Measurements from ENCODE around the gene IL18RAP.

IL18RAP gene

GRCh38 chr2:102399499-102400141 is 23.3 kb upstream of the IL18RAP start:
- TF ChIP-seq JUND (IDR thresholded peaks at IDR 0.05; ENCODE audit: low read depth), result no peak
- in situ Hi-C loops (cut with HindIII; ENCODE audit: low pct_unique_long_range_greater_than_20kb, low sequenced_read_pairs), result no loop called here
- no peak for DNase-seq (ENCODE audit: low read depth in 1 of 2, low spot score in 1 of 2)

- no peak for DNase-seq (ENCODE audit: low read depth in 1 of 2, low spot score in 1 of 2)
- in situ Hi-C loops (cut with HindIII; ENCODE audit: low pct_unique_long_range_greater_than_20kb, low sequenced_read_pairs), result no loop called here
- no peak for TF ChIP-seq JUND (IDR thresholded peaks at IDR 0.05; ENCODE audit: low read depth)
Measured at GRCh38 chr2:102401456-102401855, 21.5 kb upstream of the IL18RAP start.

GRCh38 chr2:102401865-102402264 is 21.1 kb upstream of the IL18RAP start:
- TF ChIP-seq JUND (IDR thresholded peaks at IDR 0.05; ENCODE audit: low read depth), result no peak
- DNase-seq (ENCODE audit: low read depth in 1 of 2, low spot score in 1 of 2), result no peak
- in situ Hi-C loops (cut with HindIII; ENCODE audit: low pct_unique_long_range_greater_than_20kb, low sequenced_read_pairs), result no loop called here

- DNase-seq (ENCODE audit: low read depth in 1 of 2, low spot score in 1 of 2), result no peak
- in situ Hi-C loops (cut with HindIII; ENCODE audit: low pct_unique_long_range_greater_than_20kb, low sequenced_read_pairs), result no loop called here
- TF ChIP-seq JUND (IDR thresholded peaks at IDR 0.05; ENCODE audit: low read depth), result no peak
Measured at GRCh38 chr2:102410952-102411351, 12.0 kb upstream of the IL18RAP start.

- in situ Hi-C loops (cut with HindIII; ENCODE audit: low pct_unique_long_range_greater_than_20kb, low sequenced_read_pairs), result no loop called here
- TF ChIP-seq JUND (IDR thresholded peaks at IDR 0.05; ENCODE audit: low read depth), result no peak
- no peak for DNase-seq (ENCODE audit: low read depth in 1 of 2, low spot score in 1 of 2)
Measured at GRCh38 chr2:102412199-102412598, 10.8 kb upstream of the IL18RAP start.

GRCh38 chr2:102417946-102418345 is 5.0 kb upstream of the IL18RAP start:
- no peak for TF ChIP-seq JUND (IDR thresholded peaks at IDR 0.05; ENCODE audit: low read depth)
- in situ Hi-C loops (cut with HindIII; ENCODE audit: low pct_unique_long_range_greater_than_20kb, low sequenced_read_pairs), result no loop called here
- DNase-seq (ENCODE audit: low read depth in 1 of 2, low spot score in 1 of 2), result no peak

- TF ChIP-seq JUND (IDR thresholded peaks at IDR 0.05; ENCODE audit: low read depth), result no peak
- in situ Hi-C loops (cut with HindIII; ENCODE audit: low pct_unique_long_range_greater_than_20kb, low sequenced_read_pairs), result no loop called here
- DNase-seq (ENCODE audit: low read depth in 1 of 2, low spot score in 1 of 2), result no peak
Measured at GRCh38 chr2:102418421-102418961, 4.5 kb upstream of the IL18RAP start.

- no peak for TF ChIP-seq JUND (IDR thresholded peaks at IDR 0.05; ENCODE audit: low read depth)
Measured at GRCh38 chr2:102420290-102420689, 2.7 kb upstream of the IL18RAP start.

GRCh38 chr2:102421890-102422759 is 835 bp upstream of the IL18RAP start:
- in situ Hi-C loops (cut with HindIII; ENCODE audit: low pct_unique_long_range_greater_than_20kb, low sequenced_read_pairs), result no loop called here
- DNase-seq (ENCODE audit: low read depth in 1 of 2, low spot score in 1 of 2), result no peak
- no peak for TF ChIP-seq JUND (IDR thresholded peaks at IDR 0.05; ENCODE audit: low read depth)

More at GRCh38 chr2:102420290-102420689, 2.7 kb upstream of the IL18RAP start:
- in situ Hi-C loops (cut with HindIII; ENCODE audit: low pct_unique_long_range_greater_than_20kb, low sequenced_read_pairs), result no loop called here
- no peak for DNase-seq (ENCODE audit: low read depth in 1 of 2, low spot score in 1 of 2)

GRCh38 chr2:102423368-102423767 is 408 bp downstream of the IL18RAP start:
- TF ChIP-seq JUND (IDR thresholded peaks at IDR 0.05; ENCODE audit: low read depth), result no peak
- no peak for DNase-seq (ENCODE audit: low read depth in 1 of 2, low spot score in 1 of 2)
- in situ Hi-C loops (cut with HindIII; ENCODE audit: low pct_unique_long_range_greater_than_20kb, low sequenced_read_pairs), result no loop called here

GRCh38 chr2:102424754-102425153 is 1.8 kb downstream of the IL18RAP start:
- no peak for TF ChIP-seq JUND (IDR thresholded peaks at IDR 0.05; ENCODE audit: low read depth)
- in situ Hi-C loops (cut with HindIII; ENCODE audit: low pct_unique_long_range_greater_than_20kb, low sequenced_read_pairs), result no loop called here
- DNase-seq (ENCODE audit: low read depth in 1 of 2, low spot score in 1 of 2), result no peak

GRCh38 chr2:102425441-102426132 is 2.6 kb downstream of the IL18RAP start:
- no peak for DNase-seq (ENCODE audit: low read depth in 1 of 2, low spot score in 1 of 2)
- in situ Hi-C loops (cut with HindIII; ENCODE audit: low pct_unique_long_range_greater_than_20kb, low sequenced_read_pairs), result no loop called here
- TF ChIP-seq JUND (IDR thresholded peaks at IDR 0.05; ENCODE audit: low read depth), result no peak
